Aortic smooth muscle cell (primary cell): ENCODE results near the gene FABP3. TPM values are rescaled to one million over a fixed set of nuclear protein-coding genes. Genes with fewer than 3 reads are reported as not detected.

Source experiments
- total RNA-seq: library from RNA; depleted of rRNA; stranded (reverse); fragments of >200 nt; gene quantifications from 2 replicates; pipeline ENCODE4 v1.2.3, GENCODE V29; 2014

The FABP3 gene
- 57.1 and 132 TPM in 2 replicates for total RNA-seq

DNA sequence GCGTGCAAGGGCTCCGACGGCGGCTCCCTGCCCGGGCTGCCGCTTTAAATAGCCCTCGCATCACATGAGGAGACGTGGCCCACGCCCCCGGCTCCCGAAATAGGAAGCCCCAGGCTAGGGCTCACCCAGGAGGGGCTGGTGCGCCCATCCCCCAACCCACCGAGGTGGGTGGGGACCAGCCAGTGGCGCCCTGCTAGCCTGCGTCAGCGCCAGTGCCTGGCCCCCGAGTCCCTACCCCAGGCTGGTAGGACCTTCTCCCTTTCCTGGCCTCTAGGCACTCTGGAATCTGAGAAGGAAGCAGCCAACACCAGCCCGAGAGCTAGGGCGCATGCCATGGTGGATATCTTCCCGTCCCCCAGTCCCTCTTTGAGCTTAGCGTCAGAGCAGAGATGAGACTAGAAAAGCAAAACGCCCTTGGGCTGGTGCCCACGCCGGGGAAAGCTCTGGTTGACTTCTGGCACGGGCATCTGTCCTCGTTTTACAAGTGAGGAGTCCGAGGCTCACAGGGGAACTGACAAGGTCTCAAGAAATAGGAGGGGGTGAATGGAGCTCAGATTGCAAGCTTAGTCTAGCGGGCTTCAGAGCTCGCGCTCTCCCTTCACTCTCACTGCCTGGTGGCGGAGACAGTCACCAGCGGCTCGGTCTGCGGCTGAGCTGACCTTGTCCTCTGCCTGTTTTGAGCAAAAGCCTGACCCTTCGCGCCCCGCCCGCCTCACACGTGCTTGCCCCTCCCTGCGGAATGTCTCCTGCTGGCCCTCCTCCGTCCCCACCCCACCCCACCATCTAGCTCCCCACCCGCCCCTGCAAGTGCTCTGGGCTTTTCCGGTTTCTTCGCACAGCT is at the start of gene FABP3:
Gene FABP3 (minus strand): TSS at position 21 of the 841 bp plus-strand sequence. CDS start 62 bp downstream, outside the sequence.

DNA sequence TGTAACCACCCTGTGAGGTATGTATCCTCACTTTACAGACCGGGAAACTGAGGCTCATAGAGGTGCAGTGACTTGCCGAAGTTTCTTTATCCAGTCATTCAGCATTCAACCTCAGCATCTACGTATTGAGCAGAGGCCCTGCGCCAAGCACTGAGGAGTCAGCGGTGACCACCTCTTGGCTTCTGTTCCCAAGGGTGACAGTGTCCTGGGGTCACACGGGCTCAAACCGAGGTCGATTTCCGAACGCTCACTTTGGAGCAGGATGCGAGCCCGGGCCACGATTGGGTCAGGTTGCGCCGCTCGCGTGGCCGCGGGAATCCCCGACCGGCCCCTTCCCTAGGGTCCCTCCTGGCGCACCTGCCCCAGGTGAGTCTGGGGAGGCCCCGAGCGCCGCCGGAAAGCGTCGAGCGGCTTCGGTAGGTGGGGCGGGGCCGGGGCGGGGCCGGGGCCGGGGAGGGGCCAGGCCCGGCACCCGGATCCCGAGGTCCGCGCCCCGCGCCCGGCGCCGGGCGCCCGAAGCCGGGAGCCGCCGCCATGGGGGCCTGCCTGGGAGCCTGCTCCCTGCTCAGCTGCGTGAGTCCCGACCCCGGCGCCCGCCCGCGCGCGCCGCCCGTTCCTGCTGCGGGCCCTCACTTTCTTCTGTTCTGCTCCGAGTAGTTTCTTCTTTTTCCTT is 40.0 kb upstream of the FABP3 start, which contains the start of gene SERINC2:
Gene SERINC2 (plus strand): TSS at position 482 of the 673 bp plus-strand sequence. CDS start 53 bp downstream, at position 535.

Other genes with a start within 250 kb of the FABP3 start
- not detected in 2 replicates for gene NKAIN1, start 133.2 kb downstream of the FABP3 start, total RNA-seq
- gene SNRNP40, start 76.3 kb downstream of the FABP3 start, total RNA-seq, result 100 and 114 TPM in 2 replicates
- 35.9 and 37.8 TPM in 2 replicates for gene ZCCHC17, start 76.0 kb downstream of the FABP3 start, total RNA-seq
- 1.7 and 2.1 TPM in 2 replicates for gene SERINC2, start 40.1 kb upstream of the FABP3 start, total RNA-seq
- 212 and 291 TPM in 2 replicates for gene TINAGL1, start 203.4 kb upstream of the FABP3 start, total RNA-seq
- gene HCRTR1, start 244.6 kb upstream of the FABP3 start, total RNA-seq, result 0.26 TPM in 1 of 2 replicates, not detected in the other